Urinary bladder (tissue), 4 donors: ENCODE results near the gene BZW2. TPM values are rescaled to one million over a fixed set of nuclear protein-coding genes. Genes with fewer than 3 reads are reported as not detected.
"Not testable (repeated sequence)": the region's sequence is repeated elsewhere in the genome, so short reads cannot be mapped to it uniquely, and the experiment has no call there.

Source experiments
- DNase-seq: peaks from one replicate; pipeline ENCODE4 v3.0.0-alpha.2; 2015; ENCODE audit errors: extremely low spot score
- H3K27ac ChIP-seq: one replicate; pipeline ENCODE4 v1.5.1; 2013; ENCODE audit warnings: low read depth, mild to moderate bottlenecking, moderate library complexity
- H3K36me3 ChIP-seq: one replicate; pipeline ENCODE4 v1.6.1; 2013; ENCODE audit warnings: mild to moderate bottlenecking, moderate library complexity; ENCODE audit not compliant: insufficient read depth
- H3K4me1 ChIP-seq: one replicate; pipeline ENCODE4 v1.6.1; 2013; ENCODE audit warnings: mild to moderate bottlenecking, moderate library complexity; ENCODE audit not compliant: insufficient read depth
- H3K4me3 ChIP-seq: one replicate; pipeline ENCODE4 v1.5.1; 2013; ENCODE audit warnings: low read depth, low read length
- WGBS: extraction: QIAGEN DNeasy Blood & Tissue Kit; methylation state at CpG from one replicate; pipeline ENCODE4 v1.1.7; 2013; 5-methylcytosine and 5-hydroxymethylcytosine counted together
- polyA plus RNA-seq: library from polyadenylated mRNA; stranded (reverse); fragments of 200-250 nt; gene quantifications from one replicate; pipeline ENCODE4 v1.2.3, GENCODE V29; 2013
- total RNA-seq: library from RNA; depleted of rRNA; stranded (reverse); fragments of >200 nt; gene quantifications from one replicate; pipeline ENCODE4 v1.2.3, GENCODE V29; 2014
- donor health status: healthy with polysubstance abuse.
- donor health status: healthy.

BZW2 gene
- total and polyA plus RNA-seq, 2 donors: 68.9 to 70.1 TPM

DNA sequence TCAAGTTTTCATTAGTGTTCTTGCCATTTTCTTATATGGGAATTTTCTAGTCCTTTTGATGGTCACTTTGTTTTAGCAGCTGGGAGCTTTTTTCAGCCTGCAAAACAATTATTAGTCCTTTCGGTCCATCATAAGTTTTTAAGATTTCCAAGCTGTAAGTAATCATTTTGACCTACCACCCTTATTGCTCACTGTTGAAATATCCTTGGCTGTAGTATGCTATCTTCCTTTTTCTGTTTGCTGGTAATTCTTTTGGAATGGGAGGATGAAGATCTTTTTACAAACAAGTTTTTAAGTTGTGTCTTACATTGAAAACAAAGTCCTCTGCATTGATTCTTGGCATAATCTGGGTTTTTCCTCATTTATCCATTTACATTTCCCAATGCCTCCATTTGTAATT, 24.0 kb downstream of the BZW2 start:
- H3K4me3 ChIP-seq: no peak overlapping the region
- 43% methylated on average over 1 of the region's 1 CpG for WGBS
- no peaks in the 10 kb centered on the region for H3K36me3 ChIP-seq
- DNase-seq: no peak
- H3K4me1 ChIP-seq: no peaks in the 10 kb centered on the region
- H3K27ac ChIP-seq: no peak overlapping the region

GRCh38 chr7:16670731-16671344, 24.9 kb downstream of the BZW2 start:
- Histone ChIP-seq H3K27ac (peak overlapping the region; percentile 23), H3K36me3 (peaks cover 3% of the 10 kb centered on the region), H3K4me1 (no peaks in the 10 kb centered on the region), H3K4me3 (no peak overlapping the region)
- WGBS: 93% methylated on average over 4 of the region's 4 CpGs
- no peak for DNase-seq

DNA sequence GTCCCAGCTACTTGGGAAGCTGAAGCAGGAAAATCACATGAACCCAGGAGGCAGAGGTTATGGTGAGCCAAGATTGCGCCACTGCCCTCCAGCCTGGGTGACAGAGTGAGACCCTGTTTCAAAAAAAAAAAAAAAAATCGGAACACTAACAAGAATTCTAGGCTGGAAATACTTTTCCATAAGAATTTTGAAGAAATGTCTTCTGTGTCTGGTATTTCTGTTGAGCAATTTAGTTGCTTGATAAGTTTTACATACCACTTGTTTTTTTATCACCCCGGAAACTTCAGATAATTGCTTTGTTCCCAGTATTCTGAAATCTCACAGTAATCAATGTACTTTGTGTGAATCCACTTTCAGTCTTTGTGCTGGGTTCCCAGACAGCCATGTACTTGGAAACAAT, 25.8 kb downstream of the BZW2 start:
- Histone ChIP-seq H3K4me3 (no peak overlapping the region), H3K4me1 (no peaks in the 10 kb centered on the region), H3K36me3 (peaks cover 3% of the 10 kb centered on the region), H3K27ac (no peak overlapping the region)
- 96% methylated on average over 3 of the region's 3 CpGs for WGBS
- DNase-seq: no peak

GRCh38 chr7:16675277-16675676, 29.3 kb downstream of the BZW2 start:
- Histone ChIP-seq H3K4me3 (no peak overlapping the region), H3K27ac (no peak overlapping the region), H3K36me3 (peaks cover 6% of the 10 kb centered on the region), H3K4me1 (no peaks in the 10 kb centered on the region)
- 93% methylated on average over 3 of the region's 3 CpGs for WGBS
- DNase-seq: no peak

GRCh38 chr7:16677978-16678494, 32.1 kb downstream of the BZW2 start:
- WGBS: 94% methylated on average over 12 of the region's 12 CpGs
- Histone ChIP-seq H3K27ac (no peak overlapping the region), H3K4me3 (no peak overlapping the region), H3K36me3 (peaks cover 8% of the 10 kb centered on the region), H3K4me1 (no peaks in the 10 kb centered on the region)
- DNase-seq: no peak

DNA sequence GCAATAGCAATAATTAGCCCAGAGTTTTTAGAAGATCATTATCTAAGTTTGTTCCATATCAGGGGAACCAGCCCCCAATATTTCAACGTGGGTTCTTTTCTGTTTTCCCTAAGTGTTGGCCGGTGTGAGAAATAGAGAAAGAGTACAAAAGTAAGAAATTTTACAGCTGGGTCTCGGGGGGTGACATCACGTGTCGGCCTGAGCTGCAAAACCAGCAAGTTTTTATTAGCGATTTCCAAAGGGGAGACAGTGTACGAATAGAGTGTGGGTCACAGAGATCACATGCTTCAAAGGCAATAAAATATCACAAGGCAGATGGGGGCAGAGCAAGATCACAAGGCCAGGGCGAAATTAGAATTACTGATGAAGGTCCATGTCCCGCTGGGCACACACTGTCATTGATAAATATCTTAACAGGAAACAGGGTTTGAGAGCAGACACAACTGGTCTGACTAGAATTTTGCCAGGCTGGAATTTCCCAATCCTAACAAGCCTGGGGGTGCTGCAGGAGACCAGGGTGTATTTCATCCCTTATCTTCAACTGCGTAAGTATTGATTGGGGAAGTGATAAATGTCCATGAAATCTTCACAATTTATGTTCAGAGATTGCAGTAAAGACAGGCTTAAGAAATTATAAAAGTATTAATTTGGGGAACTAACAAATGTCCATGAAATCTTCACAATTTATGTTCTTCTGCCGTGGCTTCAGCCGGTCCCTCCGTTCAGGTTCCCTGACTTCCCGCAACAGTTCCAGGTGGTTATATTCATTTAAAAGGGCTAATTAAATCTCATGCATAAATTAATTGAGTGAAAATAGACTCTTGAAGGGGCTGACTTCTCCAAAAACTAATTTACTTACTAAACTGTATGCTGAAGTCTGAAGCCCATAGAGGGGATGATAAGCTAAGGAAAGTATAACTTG, 32.9 kb downstream of the BZW2 start:
- H3K4me1 ChIP-seq, H3K27ac ChIP-seq, DNase-seq, H3K4me3 ChIP-seq, H3K36me3 ChIP-seq: not testable (repeated sequence)
- WGBS: 86% methylated on average over 14 of the region's 14 CpGs

DNA sequence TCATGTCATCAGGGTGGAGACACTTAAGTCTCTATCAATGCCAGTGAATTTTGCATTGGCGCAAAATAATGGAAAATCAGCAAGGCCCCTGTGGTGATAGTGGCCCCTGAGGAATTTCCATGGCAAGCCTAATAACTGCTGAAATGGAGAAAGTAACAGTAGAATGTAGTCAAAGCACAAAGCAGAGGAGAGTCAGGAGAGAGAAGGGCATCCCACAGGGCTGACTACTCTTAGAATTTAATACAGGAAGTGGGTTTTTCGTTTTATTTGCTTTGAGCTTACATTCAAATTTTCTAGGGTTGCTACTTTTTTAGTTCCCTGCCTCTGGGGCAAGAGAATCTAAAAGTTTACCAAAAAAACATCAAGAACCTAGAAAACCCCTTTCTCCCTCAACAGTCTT, 39.0 kb downstream of the BZW2 start:
- H3K4me1 ChIP-seq: peaks cover 2% of the 10 kb centered on the region
- no peak overlapping the region for H3K27ac ChIP-seq
- 58% methylated on average over 2 of the region's 2 CpGs for WGBS
- H3K36me3 ChIP-seq: peaks cover 1% of the 10 kb centered on the region
- DNase-seq: no peak
- H3K4me3 ChIP-seq: no peak overlapping the region

GRCh38 chr7:16685535-16685934, 39.6 kb downstream of the BZW2 start:
- H3K4me3 ChIP-seq: no peak overlapping the region
- DNase-seq: no peak
- peaks cover 2% of the 10 kb centered on the region for H3K4me1 ChIP-seq
- 79% methylated on average over 2 of the region's 2 CpGs for WGBS
- H3K27ac ChIP-seq: no peak overlapping the region
- H3K36me3 ChIP-seq: peaks cover 1% of the 10 kb centered on the region

DNA sequence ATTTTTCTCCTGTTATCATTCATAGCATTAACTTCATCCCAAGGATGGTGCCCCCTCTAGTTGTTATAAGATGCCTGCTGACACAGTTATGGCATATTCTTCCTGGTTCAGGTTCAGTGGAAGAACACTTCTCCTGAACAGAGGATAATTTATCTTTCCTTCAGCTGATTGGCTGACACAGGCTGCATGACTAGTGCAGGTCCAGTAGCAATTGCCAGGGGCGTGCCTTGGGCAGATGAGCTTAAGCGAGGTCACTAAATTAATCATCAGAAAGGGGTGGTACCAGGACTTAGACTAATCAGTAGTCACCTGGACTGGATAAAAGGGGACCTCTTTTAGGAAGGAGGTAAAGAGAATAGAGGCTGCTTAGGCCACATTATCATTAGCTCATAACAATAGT, 42.3 kb downstream of the BZW2 start:
- DNase-seq: no peak
- peaks cover 2% of the 10 kb centered on the region for H3K4me1 ChIP-seq
- no peak overlapping the region for H3K27ac ChIP-seq
- no peak overlapping the region for H3K4me3 ChIP-seq
- no peaks in the 10 kb centered on the region for H3K36me3 ChIP-seq
- WGBS: 98% methylated on average over 2 of the region's 2 CpGs

GRCh38 chr7:16691241-16691640, 45.3 kb downstream of the BZW2 start:
- Histone ChIP-seq H3K4me3 (no peak overlapping the region), H3K4me1 (peaks cover 2% of the 10 kb centered on the region), H3K36me3 (peaks cover 2% of the 10 kb centered on the region), H3K27ac (no peak overlapping the region)
- WGBS: 88% methylated on average over 4 of the region's 4 CpGs
- no peak for DNase-seq

DNA sequence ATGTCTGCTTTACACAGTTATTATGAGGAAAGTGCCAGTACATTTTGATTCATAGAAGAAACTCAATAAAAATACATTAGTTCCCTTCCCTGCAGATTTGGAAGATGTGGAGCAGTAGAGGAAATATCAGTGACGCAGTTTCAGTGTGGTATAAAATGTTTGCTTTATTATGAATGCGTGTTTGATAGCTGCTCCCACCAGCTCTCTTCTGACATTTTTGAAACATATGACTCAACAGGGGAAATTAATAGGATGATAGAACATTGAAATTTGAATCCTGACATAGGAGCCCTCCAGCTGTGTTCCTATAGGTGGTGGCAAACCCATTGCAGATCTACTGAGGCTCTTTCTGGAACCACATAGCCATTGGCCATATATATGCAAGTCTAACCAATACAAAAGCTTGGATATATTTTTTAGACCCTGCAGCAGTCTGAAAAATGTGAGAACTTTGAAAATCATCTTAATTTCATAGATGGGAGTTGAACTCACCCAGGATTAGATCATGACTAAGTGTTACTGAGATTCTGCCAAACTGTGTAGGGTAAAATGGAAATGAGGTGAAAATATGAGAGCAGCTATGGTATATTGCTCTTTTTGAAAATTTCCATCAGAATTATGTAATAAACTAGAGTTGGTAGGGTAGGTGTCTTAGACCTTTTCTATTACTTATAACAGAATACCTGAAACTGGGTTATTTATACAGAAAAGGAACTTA, 47.8 kb downstream of the BZW2 start:
- Histone ChIP-seq H3K36me3 (peaks cover 7% of the 10 kb centered on the region), H3K4me1 (no peaks in the 10 kb centered on the region), H3K27ac (no peak overlapping the region), H3K4me3 (no peak overlapping the region)
- DNase-seq: no peak
- 98% methylated on average over 2 of the region's 2 CpGs for WGBS

DNA sequence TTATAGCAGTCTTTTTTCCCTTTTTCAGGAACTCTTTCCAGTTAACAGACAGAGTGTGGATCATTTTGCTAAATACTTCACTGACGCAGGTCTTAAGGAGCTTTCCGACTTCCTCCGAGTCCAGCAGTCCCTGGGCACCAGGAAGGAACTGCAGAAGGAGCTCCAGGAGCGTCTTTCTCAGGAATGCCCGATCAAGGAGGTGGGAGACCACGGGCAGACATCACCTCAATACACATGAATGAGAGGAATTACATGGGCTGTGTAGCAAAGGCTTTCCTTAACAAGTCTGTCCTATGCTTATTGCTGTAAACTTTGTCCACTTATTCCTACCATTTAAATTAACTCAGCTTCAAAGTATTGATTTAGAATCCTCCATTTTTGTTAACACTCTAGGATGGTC, 48.8 kb downstream of the BZW2 start:
- WGBS: 84% methylated on average over 6 of the region's 6 CpGs
- peaks cover 7% of the 10 kb centered on the region for H3K36me3 ChIP-seq
- no peak overlapping the region for H3K4me3 ChIP-seq
- no peak for DNase-seq
- H3K4me1 ChIP-seq: no peaks in the 10 kb centered on the region
- no peak overlapping the region for H3K27ac ChIP-seq

DNA sequence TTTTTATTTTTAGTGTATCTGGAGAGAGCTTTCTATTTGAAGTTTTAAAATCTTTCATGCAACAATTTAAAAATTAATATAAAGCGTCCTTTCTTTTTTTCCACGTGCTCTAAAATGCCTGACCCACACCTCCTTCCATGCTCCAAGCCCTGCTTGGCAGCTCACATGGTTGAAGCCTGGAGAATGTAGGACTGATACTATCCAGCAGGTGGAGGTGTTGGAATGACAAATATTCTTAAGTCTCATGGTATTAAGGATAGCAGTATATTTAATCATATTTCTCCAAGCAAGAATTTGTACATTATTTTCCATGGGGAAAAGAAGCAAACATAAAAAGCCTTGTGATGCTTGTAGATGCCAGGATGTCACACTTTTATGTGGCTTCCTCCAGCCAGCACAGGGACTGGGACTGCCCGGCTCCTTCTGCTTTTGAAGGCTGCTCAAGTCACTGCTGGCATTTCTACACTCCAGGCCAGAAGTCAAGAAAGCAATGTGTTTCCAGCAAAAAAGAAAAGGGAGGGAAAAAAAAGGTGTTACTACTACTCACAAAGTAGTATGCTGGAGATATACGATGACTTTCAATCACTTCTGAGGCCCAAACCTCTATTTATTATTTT, 49.7 kb downstream of the BZW2 start:
- Histone ChIP-seq H3K36me3 (peaks cover 7% of the 10 kb centered on the region), H3K27ac (no peak overlapping the region), H3K4me1 (no peaks in the 10 kb centered on the region), H3K4me3 (no peak overlapping the region)
- WGBS: 71% methylated on average over 4 of the region's 4 CpGs
- DNase-seq: peak; percentile 41
